GM21360 (cell line): ENCODE data around the gene KCNJ10.

Experiments
- ATAC-seq: cut with Tn5 transposase; IDR thresholded peaks from one replicate; pipeline ENCODE4 v1.9.1; 2021; ENCODE audit warnings: mild to moderate bottlenecking, moderate library complexity; ENCODE audit not compliant: unreplicated experiment

KCNJ10 gene

GRCh38 chr1:159993911-159994310 is 76.0 kb downstream of the KCNJ10 start:
- ATAC-seq: no peak

- ATAC-seq: no peak
Observed at GRCh38 chr1:159992161-159992560, 77.8 kb downstream of the KCNJ10 start.

- no peak for ATAC-seq
Observed at GRCh38 chr1:159991513-159991912, 78.4 kb downstream of the KCNJ10 start.

GRCh38 chr1:159990005-159990404 is 80.0 kb downstream of the KCNJ10 start:
- no peak for ATAC-seq

GRCh38 chr1:159989581-159989980 is 80.4 kb downstream of the KCNJ10 start:
- no peak for ATAC-seq

GRCh38 chr1:159988006-159988405 is 82.0 kb downstream of the KCNJ10 start:
- ATAC-seq: no peak

GRCh38 chr1:159987186-159987585 is 82.8 kb downstream of the KCNJ10 start:
- no peak for ATAC-seq

GRCh38 chr1:159986531-159986930 is 83.4 kb downstream of the KCNJ10 start:
- ATAC-seq: no peak

- no peak for ATAC-seq
Observed at GRCh38 chr1:159986093-159986492, 83.9 kb downstream of the KCNJ10 start.

- no peak for ATAC-seq
Observed at GRCh38 chr1:159985473-159985872, 84.5 kb downstream of the KCNJ10 start.

GRCh38 chr1:159983681-159984080 is 86.3 kb downstream of the KCNJ10 start:
- ATAC-seq: no peak

GRCh38 chr1:159982280-159982679 is 87.7 kb downstream of the KCNJ10 start:
- no peak for ATAC-seq

- ATAC-seq: no peak
Observed at GRCh38 chr1:159981351-159982055, 88.5 kb downstream of the KCNJ10 start.

- no peak for ATAC-seq
Observed at GRCh38 chr1:159980786-159981185, 89.2 kb downstream of the KCNJ10 start.

- no peak for ATAC-seq
Observed at GRCh38 chr1:159980076-159980475, 89.9 kb downstream of the KCNJ10 start.

GRCh38 chr1:159979257-159979656 is 90.7 kb downstream of the KCNJ10 start:
- ATAC-seq: no peak

- no peak for ATAC-seq
Observed at GRCh38 chr1:159978107-159978398, 91.9 kb downstream of the KCNJ10 start.

- no peak for ATAC-seq
Observed at GRCh38 chr1:159977364-159978106, 92.4 kb downstream of the KCNJ10 start.

GRCh38 chr1:159974350-159974965 is 95.5 kb downstream of the KCNJ10 start:
- ATAC-seq: no peak

GRCh38 chr1:159973350-159973940 is 96.5 kb downstream of the KCNJ10 start:
- no peak for ATAC-seq

- ATAC-seq: no peak
Observed at GRCh38 chr1:159972443-159973205, 97.3 kb downstream of the KCNJ10 start.
